GM03348 (cell line): Measurements from ENCODE around the gene PMFBP1.

Experiments
- DNase-seq: peaks from one replicate; pipeline ENCODE4 v3.0.0; 2012; ENCODE audit warnings: low spot score

PMFBP1 gene

GRCh38 chr16:72172105-72173034 lies at the start of gene PMFBP1:
Gene PMFBP1, minus strand, starts transcription at chr16:72172155. Its CDS starts 947 bp downstream, at chr16:72171208.
- peak; percentile 17 for DNase-seq

- DNase-seq, result no peak
These were observed 49.7 kb upstream of the PMFBP1 start for GRCh38 chr16:72221630-72222024.

GRCh38 chr16:72220875-72221629 lies 49.1 kb upstream of the PMFBP1 start:
- no peak for DNase-seq

GRCh38 chr16:72219282-72219681 lies 47.3 kb upstream of the PMFBP1 start:
- DNase-seq, result no peak

GRCh38 chr16:72216767-72217166 lies 44.8 kb upstream of the PMFBP1 start:
- DNase-seq, result no peak

- DNase-seq, result no peak
These were observed 42.9 kb upstream of the PMFBP1 start for GRCh38 chr16:72214821-72215220.

- DNase-seq, result no peak
These were observed 39.2 kb upstream of the PMFBP1 start for GRCh38 chr16:72211110-72211509.

- no peak for DNase-seq
These were observed 38.6 kb upstream of the PMFBP1 start for GRCh38 chr16:72210555-72210954.

GRCh38 chr16:72210072-72210471 lies 38.1 kb upstream of the PMFBP1 start:
- DNase-seq, result no peak

GRCh38 chr16:72206299-72206698 lies 34.3 kb upstream of the PMFBP1 start:
- DNase-seq, result no peak

- DNase-seq, result peak; percentile 48
These were observed 31.4 kb upstream of the PMFBP1 start for GRCh38 chr16:72203401-72203800.

GRCh38 chr16:72202014-72202413 lies 30.1 kb upstream of the PMFBP1 start:
- DNase-seq, result no peak

GRCh38 chr16:72201387-72201786 lies 29.4 kb upstream of the PMFBP1 start:
- no peak for DNase-seq

- DNase-seq, result no peak
These were observed 27.9 kb upstream of the PMFBP1 start for GRCh38 chr16:72199761-72200337.

GRCh38 chr16:72198771-72199201 lies 26.8 kb upstream of the PMFBP1 start:
- DNase-seq, result no peak

GRCh38 chr16:72198021-72198711 lies 26.2 kb upstream of the PMFBP1 start:
- DNase-seq, result peak; percentile 46

GRCh38 chr16:72197545-72197944 lies 25.6 kb upstream of the PMFBP1 start:
- DNase-seq, result no peak

- no peak for DNase-seq
These were observed 23.7 kb upstream of the PMFBP1 start for GRCh38 chr16:72195609-72196008.

GRCh38 chr16:72191551-72191950 lies 19.6 kb upstream of the PMFBP1 start:
- peak; percentile 19 for DNase-seq

- no peak for DNase-seq
These were observed 18.0 kb upstream of the PMFBP1 start for GRCh38 chr16:72189865-72190371.

- no peak for DNase-seq
These were observed 16.6 kb upstream of the PMFBP1 start for GRCh38 chr16:72188541-72188940.

GRCh38 chr16:72187551-72187950 lies 15.6 kb upstream of the PMFBP1 start:
- no peak for DNase-seq
